ENCODE data around the gene NAPG.
"Not testable (repeated sequence)": the region's sequence is repeated elsewhere in the genome, so short reads cannot be mapped to it uniquely, and the experiment has no call there.

The NAPG gene

GRCh38 chr18:10515456-10515855, 10.4 kb upstream of the NAPG start:
- no peak for FAIRE-seq

GRCh38 chr18:10516078-10516477, 9.7 kb upstream of the NAPG start:
- FAIRE-seq = no peak

DNA sequence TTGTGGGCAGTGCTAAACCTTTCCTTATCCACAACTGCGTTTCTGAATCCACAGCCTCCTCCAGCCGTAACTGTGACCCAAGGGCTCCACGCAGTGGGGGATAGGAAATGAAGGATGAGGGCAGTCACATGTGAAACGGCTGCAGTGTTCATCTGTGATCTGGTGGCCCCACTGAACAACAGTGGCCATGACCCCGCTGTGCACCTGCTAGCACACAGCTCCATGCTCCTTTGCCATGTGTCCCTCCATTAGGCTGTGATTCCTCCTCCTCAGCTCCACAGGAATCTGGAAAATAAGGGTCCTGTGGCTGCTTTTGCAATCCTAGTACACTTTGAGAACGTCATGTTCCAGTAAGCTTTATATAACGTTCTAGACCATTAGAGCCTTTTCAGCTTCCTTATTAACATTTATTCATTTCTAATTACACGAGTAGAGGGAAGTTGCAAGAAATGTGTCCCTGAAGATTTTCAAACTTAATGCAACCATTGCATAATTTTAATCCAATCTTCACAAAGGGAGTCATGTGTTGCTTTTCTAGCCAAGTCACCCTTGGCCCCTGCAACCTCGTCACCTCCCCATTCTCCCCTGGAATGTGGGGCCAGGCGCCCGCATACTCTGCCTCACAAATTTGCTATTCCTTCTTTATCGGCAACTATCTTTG, 7.1 kb upstream of the NAPG start:
- no peak for FAIRE-seq

GRCh38 chr18:10519366-10519765, 6.5 kb upstream of the NAPG start:
- FAIRE-seq = no peak

DNA sequence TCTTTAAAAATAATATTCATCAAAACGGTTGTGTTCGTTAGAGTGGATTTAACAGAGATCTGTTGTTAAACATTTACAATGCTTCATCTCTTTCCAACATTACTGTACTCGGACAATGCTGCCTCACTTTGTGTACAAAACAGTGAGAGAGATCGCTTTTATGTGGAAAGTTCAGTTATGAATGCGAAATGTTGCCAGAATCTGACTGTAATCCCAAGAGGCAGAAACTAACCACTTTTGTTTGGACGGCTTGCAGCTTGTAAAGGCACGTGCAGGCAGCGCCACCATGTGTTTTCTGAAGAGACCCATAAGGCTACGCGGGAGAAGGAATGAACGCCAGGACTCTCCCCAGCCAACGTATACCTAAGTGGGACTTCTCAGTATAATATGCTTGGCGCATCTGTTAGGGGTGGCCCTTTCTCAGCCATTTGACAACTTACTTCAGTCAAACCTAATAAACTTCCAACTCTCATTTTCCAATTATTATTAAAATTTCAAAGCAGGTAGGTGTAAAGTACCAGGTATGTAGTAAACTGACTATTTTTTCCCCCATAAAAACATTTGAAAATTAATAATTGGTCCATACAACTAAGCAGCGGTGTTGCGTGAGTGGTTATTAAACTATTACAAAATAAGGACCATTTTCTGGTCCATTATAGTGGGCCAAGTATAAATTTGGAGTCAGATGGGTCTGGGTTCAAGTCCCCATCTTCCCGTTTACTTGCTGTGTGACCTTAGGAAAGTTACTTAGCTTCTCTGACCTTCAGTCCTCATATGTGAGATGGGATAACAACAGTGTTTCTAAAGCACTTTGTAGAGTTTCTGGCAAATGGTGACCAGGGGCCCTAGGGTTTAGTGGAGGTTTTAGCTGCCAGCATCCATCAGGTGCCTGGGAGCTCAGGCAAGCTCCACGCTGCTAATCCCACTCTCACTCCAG, 5.6 kb upstream of the NAPG start:
- FAIRE-seq = peak; percentile 79

DNA sequence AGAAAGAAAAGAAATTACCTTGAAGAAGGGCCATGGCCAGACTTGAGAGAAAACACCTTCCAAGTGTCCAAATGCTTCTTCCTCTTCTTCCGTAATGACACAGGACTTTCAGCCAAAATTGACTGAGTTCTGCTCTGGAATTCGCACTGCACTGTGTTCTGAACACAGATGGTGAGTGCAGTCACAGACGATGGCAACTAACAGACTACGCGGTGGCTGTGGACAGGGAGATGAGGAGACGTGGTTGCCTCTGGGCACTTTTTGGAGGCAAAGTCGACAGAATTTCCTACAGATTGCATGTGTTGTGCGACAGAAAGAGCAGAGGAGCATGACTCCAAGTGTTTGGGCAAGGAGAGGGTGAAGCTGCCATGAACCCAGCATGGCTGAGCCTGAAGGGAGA, 4.3 kb upstream of the NAPG start:
- FAIRE-seq = no peak

DNA sequence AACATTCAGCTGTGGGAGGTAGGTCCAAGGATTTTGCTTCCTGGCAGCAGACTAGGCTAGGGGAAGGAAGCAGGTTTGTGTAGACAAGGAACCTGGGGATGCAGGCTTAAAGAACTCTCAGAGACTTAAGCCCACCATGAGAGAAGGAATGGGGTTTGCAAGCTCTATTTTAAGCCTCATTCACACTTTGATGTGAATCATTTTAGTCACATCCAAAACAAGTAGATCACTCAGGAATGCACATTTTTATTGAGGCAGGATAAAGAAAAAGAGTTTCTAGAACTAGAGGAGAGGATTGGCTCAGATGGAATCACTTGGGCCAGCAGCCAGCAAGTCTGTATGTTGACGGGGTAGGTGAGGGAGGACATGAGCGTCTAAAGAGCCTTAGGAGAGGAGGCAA, 3.3 kb upstream of the NAPG start:
- FAIRE-seq = no peak

- FAIRE-seq = no peak
These were observed 2.3 kb upstream of the NAPG start for GRCh38 chr18:10523544-10523943.

DNA sequence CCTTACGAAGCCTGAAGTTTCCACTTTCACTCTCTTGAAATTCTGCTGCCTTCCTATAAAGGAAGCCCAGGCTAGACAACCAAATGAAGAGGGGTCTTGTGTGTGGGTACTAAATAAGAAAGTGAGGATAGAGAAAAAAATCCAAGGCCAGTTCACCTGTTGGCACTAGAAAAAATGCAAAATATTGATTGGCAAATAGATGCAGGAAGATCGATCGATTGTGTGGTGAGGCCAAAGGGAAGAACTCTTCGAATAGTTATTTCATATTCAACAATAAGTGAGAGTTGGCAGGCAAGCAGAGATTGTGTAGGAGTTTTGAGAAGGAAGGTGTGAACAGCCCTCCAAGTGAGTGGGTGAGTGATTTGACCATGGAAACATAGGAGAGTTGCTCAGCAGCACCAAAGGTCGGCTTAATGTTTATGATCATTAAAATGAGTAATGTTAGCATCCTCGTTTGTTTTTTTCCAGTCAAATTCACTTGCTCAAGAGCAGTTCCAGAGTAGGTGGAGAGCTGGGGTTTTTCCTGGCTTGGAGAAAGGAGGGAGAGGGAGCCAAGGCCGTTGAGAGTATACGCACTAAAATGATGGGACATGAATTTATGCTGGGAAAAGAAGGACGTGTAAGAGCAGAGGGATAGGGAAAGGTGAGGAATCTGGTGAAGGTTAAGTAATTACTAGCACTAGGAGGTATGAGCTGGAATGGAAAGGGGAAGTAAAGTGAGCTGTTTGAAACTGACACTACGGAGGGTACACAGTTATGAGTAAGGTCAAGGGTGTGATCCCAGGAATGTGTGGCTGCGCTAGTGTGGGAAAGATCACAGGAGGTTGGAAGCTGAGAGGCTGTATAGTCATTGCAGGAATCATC, 1.1 kb upstream of the NAPG start:
- peak; percentile 62 for FAIRE-seq

- no peak for FAIRE-seq
These were observed 496 bp upstream of the NAPG start for GRCh38 chr18:10525371-10525691.

GRCh38 chr18:10526561-10526949, 728 bp downstream of the NAPG start:
- FAIRE-seq = no peak

DNA sequence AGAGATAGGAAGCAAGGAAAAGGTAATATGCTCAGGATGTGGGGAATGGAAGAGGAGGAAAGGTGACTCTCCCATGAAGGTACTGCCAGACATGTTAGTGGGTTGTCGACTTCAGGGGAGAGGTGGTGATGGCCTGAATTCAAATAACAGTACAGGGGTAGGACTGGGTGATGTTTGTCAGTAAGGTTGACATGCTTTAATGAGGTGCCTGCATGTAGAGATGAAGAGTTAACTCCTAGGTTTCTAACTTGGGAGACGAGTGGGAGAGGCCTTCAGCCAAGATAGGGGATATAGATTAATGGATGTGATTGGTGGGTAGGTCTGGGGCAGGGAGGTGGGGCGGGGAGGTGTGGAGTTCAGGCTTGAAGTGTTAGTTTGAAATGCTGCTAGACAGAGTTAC, 2.6 kb downstream of the NAPG start:
- FAIRE-seq = no peak

DNA sequence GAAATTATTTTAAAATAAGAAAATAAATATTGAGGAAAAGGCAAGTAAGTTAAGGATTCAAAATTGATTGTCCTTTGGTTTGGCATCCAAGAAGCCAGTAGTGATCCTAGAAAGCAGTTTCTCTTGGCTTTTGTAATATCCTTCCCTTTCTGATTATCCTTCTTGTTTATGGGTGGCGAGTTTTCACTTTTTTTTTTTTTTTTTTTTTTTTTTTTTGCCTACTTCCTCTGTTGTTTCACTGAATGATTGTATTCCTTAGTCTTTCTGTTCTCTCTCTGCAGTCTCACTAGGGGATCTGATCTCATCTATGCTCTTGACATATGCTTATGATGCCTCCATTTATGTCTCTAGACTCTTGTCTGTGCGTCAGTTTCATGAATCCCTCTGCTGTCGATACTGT, 4.2 kb downstream of the NAPG start:
- FAIRE-seq = no peak

- FAIRE-seq = peak; percentile 84
These were observed 5.0 kb downstream of the NAPG start for GRCh38 chr18:10530852-10531251.

GRCh38 chr18:10533111-10533510, 7.3 kb downstream of the NAPG start:
- FAIRE-seq = no peak

GRCh38 chr18:10536280-10536679, 10.5 kb downstream of the NAPG start:
- no peak for FAIRE-seq

DNA sequence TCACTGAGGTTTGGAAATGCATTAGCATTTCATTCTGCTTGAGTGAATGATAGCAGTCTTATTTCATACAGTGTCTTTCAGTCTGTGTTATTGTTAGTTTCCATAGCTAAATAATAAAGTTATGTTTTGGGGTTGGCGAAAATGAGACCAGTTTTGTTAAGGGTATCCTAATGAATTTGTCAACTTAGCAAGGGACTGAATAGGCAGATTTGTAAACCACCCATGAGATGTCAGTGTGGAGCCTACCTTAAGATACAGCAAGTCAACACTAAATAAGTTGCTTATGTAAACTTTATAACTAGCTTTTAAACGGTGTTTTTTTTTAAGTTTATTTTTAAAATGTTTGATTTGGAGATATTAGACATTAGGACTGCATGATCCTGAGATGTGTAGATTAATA, 11.9 kb downstream of the NAPG start:
- no peak for FAIRE-seq

- FAIRE-seq = not testable (repeated sequence)
These were observed 13.3 kb downstream of the NAPG start for GRCh38 chr18:10539124-10539523.

DNA sequence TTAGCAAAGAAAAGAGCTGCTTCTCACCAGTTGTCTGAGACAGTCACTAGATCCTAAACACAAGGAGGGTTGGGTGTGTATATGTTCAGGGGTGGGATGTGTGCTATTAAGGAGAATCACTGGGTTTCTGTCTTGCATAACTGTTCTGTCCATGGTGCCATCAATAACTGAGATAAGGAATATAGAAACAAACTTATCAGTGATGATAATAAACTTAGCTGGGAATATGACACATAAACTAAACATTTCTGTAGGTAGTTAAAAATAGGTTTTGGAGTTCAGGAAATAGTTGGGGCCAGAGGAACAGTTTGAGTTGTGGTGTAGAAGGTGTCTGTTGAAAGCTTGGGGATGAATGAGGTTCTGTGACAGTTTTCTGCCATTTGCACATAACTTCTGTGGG, 17.4 kb downstream of the NAPG start:
- no peak for FAIRE-seq

DNA sequence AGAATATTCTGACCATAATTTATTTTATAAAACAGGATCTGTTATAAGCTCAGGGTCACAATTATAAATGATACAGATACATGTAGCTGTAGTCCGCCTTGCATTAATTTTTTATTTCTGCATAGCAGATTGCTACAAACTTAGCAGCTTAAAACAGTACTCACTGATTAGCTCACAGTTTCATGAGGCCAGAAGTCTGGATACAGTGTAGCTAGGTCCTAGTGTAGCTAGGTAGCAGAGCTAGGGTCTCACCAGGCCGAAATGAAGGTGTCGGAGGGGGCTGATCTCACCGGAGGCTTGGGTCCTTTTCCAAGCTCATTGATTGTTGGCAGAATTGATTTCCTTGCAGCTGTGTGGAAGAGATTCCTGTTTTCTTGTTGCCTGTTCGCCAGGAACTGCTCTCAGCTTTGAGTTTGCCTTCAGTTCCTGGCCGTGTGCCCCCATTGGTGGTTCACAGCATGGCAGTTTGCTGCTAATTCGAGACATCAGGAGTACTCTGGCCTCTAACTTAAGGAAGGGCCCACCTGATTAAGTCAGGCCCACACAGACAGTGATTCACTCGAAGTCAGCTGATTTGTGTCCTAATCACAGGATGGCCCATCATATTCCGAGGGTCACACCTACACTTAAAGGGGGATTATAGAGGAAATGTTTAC, 18.4 kb downstream of the NAPG start:
- no peak for FAIRE-seq

- FAIRE-seq = no peak
These were observed 20.9 kb downstream of the NAPG start for GRCh38 chr18:10546557-10547300.

GRCh38 chr18:10552226-10552625, 26.4 kb downstream of the NAPG start:
- FAIRE-seq = no peak

Data from islet of Langerhans (tissue), 1 donor.